Measurements from ENCODE around the gene CNPY3.
"Not testable (repeated sequence)": the region's sequence is repeated elsewhere in the genome, so short reads cannot be mapped to it uniquely, and the experiment has no call there.

The CNPY3 gene

GRCh38 chr6:42916288-42916687 is 13.0 kb upstream of the CNPY3 start:
- no peak for FAIRE-seq

GRCh38 chr6:42921801-42922200 is 7.5 kb upstream of the CNPY3 start:
- no peak for FAIRE-seq

GRCh38 chr6:42923666-42924065 is 5.6 kb upstream of the CNPY3 start:
- no peak for FAIRE-seq

DNA sequence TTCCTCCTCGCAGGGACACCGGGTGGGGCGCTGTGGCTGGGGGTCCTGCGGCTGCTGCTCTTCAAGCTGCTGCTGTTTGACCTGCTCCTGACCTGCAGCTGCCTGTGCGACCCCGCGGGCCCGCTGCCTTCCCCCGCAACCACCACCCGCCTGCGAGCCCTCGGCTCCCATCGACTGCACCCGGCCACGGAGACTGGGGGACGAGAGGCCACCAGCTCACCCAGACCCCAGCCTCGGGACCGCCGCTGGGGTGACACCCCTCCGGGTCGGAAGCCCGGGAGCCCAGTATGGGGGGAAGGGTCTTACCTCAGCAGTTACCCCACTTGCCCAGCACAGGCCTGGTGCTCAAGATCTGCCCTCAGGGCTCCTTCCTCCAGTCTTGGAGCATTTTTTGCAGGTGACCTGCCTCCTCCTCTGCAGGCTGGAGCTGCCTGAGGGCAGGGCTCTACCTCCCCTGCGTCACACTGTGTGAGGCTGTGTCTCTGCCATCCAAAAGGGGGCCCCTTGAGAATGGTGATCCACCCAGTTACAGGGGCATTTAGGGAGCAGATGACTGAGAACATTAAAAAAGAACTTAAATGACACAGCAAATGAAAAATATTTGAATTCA is 3.9 kb upstream of the CNPY3 start:
- FAIRE-seq: no peak

DNA sequence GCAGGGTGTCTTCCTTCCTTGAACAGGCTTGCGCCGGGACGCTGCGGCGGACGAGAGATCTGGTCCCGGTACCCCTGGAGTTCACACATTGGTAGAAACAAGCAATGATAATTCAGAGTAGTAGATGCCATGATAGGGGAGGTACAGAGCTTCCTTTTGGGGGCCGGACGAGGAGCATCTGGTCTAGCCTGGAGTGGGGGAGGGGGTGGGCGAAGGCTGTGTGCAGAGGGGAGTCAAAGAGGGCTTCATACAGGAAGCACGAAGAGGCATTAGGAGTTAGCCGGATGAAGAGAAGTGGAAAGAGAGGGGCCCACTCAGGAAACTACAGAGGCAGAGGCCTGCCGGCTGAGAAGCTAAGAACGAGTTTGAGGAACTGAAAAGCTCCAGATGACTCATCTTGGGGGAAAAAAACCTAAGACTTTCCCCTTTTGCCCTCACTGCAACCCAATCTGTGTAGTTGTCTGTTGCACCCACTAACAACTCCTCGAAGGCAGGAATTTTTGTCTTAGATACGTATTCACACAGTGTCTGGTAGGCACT is 611 bp downstream of the CNPY3 start:
- no peak for FAIRE-seq

GRCh38 chr6:42932412-42932811 is 3.1 kb downstream of the CNPY3 start:
- FAIRE-seq: no peak

GRCh38 chr6:42933205-42933604 is 3.9 kb downstream of the CNPY3 start:
- FAIRE-seq: no peak

DNA sequence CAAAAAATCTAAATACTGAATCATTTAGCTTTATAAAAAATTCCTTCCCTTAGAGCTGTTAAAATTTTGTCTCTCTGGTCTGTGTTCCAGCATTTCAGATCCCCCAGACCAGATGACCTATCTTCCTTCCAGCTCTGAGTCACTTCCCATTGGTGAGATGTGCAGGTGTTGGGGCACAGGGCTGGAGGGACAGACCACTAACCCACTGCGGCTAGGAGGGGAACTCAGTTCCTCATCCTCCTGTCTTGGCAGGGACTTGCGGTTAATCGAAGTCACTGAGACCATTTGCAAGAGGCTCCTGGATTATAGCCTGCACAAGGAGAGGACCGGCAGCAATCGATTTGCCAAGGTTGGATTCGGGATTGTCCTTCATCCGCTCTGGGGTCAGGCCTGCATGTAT is 6.0 kb downstream of the CNPY3 start:
- no peak for FAIRE-seq

DNA sequence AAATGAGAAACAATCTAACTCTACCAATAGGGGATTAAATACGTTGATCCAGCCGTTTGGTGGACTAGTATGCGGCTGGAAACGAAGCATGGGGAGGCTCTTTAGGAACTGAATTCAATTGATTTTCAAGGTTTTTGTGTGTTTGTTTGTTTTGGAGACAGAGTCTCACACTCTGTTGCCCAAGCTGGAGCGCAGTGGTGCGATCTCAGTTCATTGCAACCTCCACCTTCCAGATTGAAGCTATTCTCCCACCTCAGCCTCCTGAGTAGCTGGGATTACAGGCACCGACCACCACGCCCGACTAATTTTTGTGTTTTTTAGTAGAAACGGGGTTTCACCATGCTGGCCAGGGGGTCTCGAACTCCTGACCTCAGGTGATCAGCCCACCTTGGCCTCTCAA is 7.1 kb downstream of the CNPY3 start:
- FAIRE-seq: no peak

- no peak for FAIRE-seq
Measured at GRCh38 chr6:42937548-42938427, 8.5 kb downstream of the CNPY3 start.

- FAIRE-seq: no peak
Measured at GRCh38 chr6:42938428-42938796, 9.1 kb downstream of the CNPY3 start.

DNA sequence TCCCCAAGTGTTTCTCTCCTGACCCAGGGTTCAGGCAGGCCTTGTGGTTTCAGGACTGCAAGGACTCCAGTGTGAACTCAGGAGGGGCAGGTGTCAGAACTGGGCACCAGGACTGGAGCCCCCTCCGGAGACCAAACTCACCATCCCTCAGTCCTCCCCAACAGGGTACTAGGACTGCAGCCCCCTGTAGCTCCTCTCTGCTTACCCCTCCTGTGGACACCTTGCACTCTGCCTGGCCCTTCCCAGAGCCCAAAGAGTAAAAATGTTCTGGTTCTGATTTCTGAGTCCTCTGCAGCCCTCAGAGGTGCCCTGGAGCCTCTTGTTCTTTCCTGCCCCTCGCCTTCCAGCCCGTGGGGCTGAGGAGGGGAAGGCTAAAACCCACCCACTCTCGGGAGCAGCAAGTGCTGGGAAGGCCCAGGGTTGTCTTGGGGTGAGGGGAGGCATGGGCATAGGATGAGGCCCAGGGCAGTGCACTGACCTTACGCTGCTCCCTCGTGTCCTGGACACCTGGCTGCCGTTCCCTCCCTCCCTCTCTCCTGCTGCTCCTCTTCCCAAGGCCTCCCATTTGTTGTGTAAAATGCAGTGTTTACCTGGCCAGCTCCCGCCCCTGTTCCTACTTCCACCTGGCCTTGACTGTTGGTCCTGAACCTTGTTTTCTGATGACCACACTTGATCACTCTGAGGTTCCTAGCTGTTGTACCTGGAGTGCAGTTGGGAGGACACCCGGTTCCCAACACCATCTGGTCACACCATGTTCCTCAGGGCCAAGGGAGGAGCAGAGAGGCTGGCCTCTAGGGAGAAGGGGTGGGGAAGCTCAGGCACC is 9.9 kb downstream of the CNPY3 start:
- no peak for FAIRE-seq

DNA sequence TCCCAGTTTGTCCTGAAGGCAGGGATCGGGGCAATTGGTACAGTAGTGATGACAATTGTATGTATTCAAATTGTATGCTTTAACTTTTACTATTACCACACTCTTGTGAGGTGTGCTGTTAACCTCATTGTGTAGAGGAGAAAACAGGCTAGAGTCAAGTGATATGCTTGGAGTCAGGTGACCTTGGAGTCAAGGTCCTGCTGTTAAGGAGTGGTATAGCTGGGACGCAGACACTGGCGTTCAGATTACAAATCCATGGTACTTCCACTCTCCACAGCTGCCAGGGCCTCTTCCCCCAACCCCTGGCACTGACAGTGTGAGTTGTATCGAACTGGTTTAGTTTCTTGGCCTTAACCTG is 10.5 kb downstream of the CNPY3 start:
- no peak for FAIRE-seq

- FAIRE-seq: no peak
Measured at GRCh38 chr6:42940493-42941045, 11.3 kb downstream of the CNPY3 start.

GRCh38 chr6:42941356-42941755 is 12.1 kb downstream of the CNPY3 start:
- not testable (repeated sequence) for FAIRE-seq

GRCh38 chr6:42942444-42942843 is 13.2 kb downstream of the CNPY3 start:
- no peak for FAIRE-seq

- FAIRE-seq: no peak
Measured at GRCh38 chr6:42947950-42948349, 18.7 kb downstream of the CNPY3 start.

DNA sequence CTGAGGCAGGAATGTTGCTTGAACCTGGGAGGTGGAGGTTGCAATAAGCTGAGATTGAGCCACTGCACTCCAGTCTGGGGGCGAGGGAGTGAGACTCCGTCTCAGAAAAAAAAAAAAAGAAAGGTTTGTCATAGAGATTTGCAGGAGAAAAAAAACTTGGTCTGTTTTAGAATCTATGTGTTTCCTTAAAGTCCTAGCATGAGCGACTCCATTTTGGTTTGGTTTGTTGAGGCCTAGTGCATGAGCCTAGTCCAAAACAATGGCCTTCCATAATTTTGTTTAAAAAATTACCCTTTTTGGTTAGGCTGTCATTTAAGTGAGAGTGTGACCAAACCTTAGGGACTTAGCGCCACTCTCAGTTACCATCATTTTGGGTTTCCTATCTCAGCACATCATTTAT is 23.1 kb downstream of the CNPY3 start:
- FAIRE-seq: no peak

- not testable (repeated sequence) for FAIRE-seq
Measured at GRCh38 chr6:42954405-42954804, 25.1 kb downstream of the CNPY3 start.

- FAIRE-seq: no peak
Measured at GRCh38 chr6:42958125-42958524, 28.8 kb downstream of the CNPY3 start.

- FAIRE-seq: no peak
Measured at GRCh38 chr6:42959917-42960242, 30.6 kb downstream of the CNPY3 start.

DNA sequence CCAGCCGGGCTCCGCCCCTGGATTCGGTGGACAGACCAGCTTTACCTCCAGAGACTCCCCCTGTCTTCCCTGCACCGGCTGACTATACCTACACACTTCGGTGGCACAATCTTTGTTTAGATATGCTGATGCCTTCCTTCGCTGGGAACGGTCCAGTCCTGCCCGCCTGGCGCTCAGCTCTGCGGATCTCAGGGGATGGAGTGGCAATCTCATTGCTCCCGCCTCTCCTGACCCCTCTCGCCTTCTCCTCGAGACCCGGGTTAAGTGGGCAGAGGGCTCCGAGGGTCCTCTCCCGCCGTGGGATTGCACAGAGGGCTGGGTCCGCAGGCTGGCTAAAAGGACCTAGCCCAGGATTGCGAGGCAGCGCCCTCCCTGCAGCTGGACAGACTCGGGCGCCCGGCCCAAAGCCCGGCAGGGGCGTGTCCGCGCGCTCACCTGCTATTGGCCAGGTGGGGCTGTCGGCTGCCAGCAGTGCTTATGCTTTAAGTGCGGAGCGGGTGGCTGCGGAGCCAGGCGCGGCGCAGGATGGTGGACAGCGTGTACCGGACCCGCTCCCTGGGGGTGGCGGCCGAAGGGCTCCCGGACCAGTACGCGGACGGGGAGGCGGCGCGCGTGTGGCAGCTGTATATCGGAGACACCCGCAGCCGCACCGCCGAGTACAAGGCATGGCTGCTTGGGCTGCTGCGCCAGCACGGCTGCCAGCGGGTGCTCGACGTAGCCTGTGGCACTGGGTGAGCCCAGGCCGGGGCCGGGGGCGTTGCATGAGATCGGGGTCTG is 31.2 kb downstream of the CNPY3 start, which contains the start of gene GNMT:
TSS of gene GNMT (plus strand) at position 512 of the 777 bp plus-strand sequence. CDS start at position 526, 14 bp downstream.
- no peak for FAIRE-seq
